BE2C (cell line): Measurements from ENCODE around the gene ABLIM1.

Source experiments
- DNase-seq: peaks from one replicate; pipeline ENCODE4 v3.0.0-alpha.2; 2020
- H3K27me3 ChIP-seq: fragments of 250-450 bp; sonication (Bioruptor Pico); 2 replicates; pipeline ENCODE4 v1.5.1; 2020; ENCODE audit warnings: mild to moderate bottlenecking
- H3K36me3 ChIP-seq: fragments of 250-450 bp; sonication (Bioruptor Pico); 2 replicates; pipeline ENCODE4 v1.5.1; 2020; ENCODE audit warnings: mild to moderate bottlenecking
- H3K4me1 ChIP-seq: fragments of 250-450 bp; sonication (Bioruptor Pico); 2 replicates; pipeline ENCODE4 v1.5.1; 2020
- H3K4me3 ChIP-seq: 2 replicates; pipeline ENCODE4 v1.5.1; 2011; ENCODE audit warnings: low read depth, low read length
- H3K9me3 ChIP-seq: fragments of 250-450 bp; sonication (Bioruptor Pico); 2 replicates; pipeline ENCODE4 v1.5.1; 2020
- TF ChIP-seq, protein P1 (sequence below): IDR thresholded peaks from 2 replicates; pipeline ENCODE4 v1.5.1; 2012; ENCODE audit warnings: mild to moderate bottlenecking, low read depth, low read length

The ABLIM1 gene

GRCh38 chr10:114545819-114546218 is 112.3 kb downstream of the ABLIM1 start:
- DNase-seq: no peak
- TF ChIP-seq, protein P1, sequence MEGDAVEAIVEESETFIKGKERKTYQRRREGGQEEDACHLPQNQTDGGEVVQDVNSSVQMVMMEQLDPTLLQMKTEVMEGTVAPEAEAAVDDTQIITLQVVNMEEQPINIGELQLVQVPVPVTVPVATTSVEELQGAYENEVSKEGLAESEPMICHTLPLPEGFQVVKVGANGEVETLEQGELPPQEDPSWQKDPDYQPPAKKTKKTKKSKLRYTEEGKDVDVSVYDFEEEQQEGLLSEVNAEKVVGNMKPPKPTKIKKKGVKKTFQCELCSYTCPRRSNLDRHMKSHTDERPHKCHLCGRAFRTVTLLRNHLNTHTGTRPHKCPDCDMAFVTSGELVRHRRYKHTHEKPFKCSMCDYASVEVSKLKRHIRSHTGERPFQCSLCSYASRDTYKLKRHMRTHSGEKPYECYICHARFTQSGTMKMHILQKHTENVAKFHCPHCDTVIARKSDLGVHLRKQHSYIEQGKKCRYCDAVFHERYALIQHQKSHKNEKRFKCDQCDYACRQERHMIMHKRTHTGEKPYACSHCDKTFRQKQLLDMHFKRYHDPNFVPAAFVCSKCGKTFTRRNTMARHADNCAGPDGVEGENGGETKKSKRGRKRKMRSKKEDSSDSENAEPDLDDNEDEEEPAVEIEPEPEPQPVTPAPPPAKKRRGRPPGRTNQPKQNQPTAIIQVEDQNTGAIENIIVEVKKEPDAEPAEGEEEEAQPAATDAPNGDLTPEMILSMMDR: no peak
- Histone ChIP-seq H3K4me3 (no peak overlapping the region), H3K9me3 (no peaks in the 10 kb centered on the region), H3K27me3 (no peaks in the 10 kb centered on the region), H3K36me3 (peaks cover 4% of the 10 kb centered on the region; the same call in 1 of the 2 replicates), H3K4me1 (no peaks in the 10 kb centered on the region)

- Histone ChIP-seq H3K4me3 (no peak overlapping the region), H3K9me3 (no peaks in the 10 kb centered on the region), H3K4me1 (no peaks in the 10 kb centered on the region), H3K27me3 (no peaks in the 10 kb centered on the region), H3K36me3 (peaks cover 4% of the 10 kb centered on the region; the same call in 1 of the 2 replicates)
- DNase-seq: no peak
- TF ChIP-seq, protein P1: no peak
Observed at GRCh38 chr10:114545071-114545470, 113.0 kb downstream of the ABLIM1 start.

- Histone ChIP-seq H3K36me3 (peaks cover 4% of the 10 kb centered on the region; the same call in 1 of the 2 replicates), H3K4me3 (no peak overlapping the region), H3K27me3 (no peaks in the 10 kb centered on the region), H3K4me1 (no peaks in the 10 kb centered on the region), H3K9me3 (no peaks in the 10 kb centered on the region)
- TF ChIP-seq, protein P1: no peak
- DNase-seq: no peak
Observed at GRCh38 chr10:114544045-114544659, 113.9 kb downstream of the ABLIM1 start.

DNA sequence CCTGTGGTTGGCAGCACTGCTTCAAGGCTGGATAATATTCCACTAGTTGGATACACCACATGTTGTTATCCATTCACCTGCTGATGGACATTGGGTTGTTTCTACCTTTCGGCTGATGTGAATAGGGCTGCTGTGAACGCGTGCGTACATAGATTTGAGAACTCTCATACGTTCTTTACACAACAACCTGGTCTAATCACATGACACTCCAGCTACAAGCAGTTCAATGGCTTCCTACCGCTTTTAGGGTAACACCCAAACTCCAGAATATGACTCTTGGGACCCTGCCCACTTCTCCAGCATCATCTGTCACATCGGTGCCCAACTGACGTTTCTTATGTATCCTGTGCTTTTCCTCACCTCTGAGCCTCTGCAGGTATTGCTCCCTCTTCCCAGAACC is 114.6 kb downstream of the ABLIM1 start:
- peaks cover 4% of the 10 kb centered on the region; the same call in 1 of the 2 replicates for H3K36me3 ChIP-seq
- H3K4me1 ChIP-seq: no peaks in the 10 kb centered on the region
- TF ChIP-seq, protein P1: no peak
- H3K27me3 ChIP-seq: no peaks in the 10 kb centered on the region
- H3K4me3 ChIP-seq: no peak overlapping the region
- H3K9me3 ChIP-seq: no peaks in the 10 kb centered on the region
- no peak for DNase-seq

GRCh38 chr10:114542373-114542772 is 115.7 kb downstream of the ABLIM1 start:
- H3K27me3 ChIP-seq: no peaks in the 10 kb centered on the region
- H3K9me3 ChIP-seq: no peaks in the 10 kb centered on the region
- TF ChIP-seq, protein P1: no peak
- no peak overlapping the region for H3K4me3 ChIP-seq
- H3K36me3 ChIP-seq: peaks cover 4% of the 10 kb centered on the region; the same call in 1 of the 2 replicates
- H3K4me1 ChIP-seq: no peaks in the 10 kb centered on the region
- no peak for DNase-seq

DNA sequence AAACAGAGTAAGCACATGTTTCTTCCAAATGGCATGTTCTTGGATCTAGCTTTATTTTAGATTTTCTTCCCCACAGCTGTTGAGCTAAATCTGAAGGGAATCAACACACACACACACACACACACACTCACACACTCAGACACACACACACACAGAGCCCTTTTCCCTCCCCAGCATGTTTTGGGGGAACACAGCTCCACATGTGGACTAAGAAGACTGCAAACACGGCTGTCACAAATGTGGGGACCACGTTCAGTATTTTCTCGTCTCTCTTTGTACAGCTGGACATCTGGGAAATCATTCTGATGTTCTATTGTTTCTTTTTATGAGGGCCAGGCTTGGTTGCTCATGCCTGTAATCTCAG is 116.3 kb downstream of the ABLIM1 start:
- Histone ChIP-seq H3K27me3 (no peaks in the 10 kb centered on the region), H3K4me1 (no peaks in the 10 kb centered on the region), H3K4me3 (no peak overlapping the region), H3K36me3 (peaks cover 2% of the 10 kb centered on the region; the same call in 1 of the 2 replicates), H3K9me3 (no peaks in the 10 kb centered on the region)
- no peak for DNase-seq
- TF ChIP-seq, protein P1: no peak
